Erythroblast (primary cell): ENCODE data around the gene NEXN.

Experiments
- GATA1 ChIP-seq: IDR thresholded peaks from 2 replicates; pipeline ENCODE4 v1.6.1; 2011; ENCODE audit warnings: low read depth, mild to moderate bottlenecking, control low read depth, low read length, moderate library complexity
- POLR2A ChIP-seq: IDR thresholded peaks from 2 replicates; pipeline ENCODE4 v1.6.1; 2011; ENCODE audit warnings: mild to moderate bottlenecking, low read length

DNA sequence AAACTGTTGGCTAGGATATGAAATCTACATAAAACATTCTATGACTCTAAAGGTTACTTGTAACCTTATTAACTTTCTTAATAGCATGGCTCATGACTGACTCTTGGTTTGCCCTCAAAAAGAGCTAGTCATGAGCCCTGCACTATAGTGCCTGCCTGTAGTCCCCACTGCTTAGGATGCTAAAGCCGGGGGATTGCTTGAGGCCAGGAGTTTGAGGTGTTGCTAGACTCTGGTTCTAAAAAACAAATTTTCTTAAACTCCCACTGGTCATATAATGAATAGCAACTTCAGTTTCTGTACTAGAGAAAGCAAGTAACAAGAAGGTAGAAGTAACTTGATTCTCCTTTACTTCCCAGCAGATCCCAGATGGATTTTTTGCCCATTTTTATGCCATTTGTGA, 15.8 kb upstream of the NEXN start:
- TF ChIP-seq POLR2A (no peak), GATA1 (no peak)
